Heart left ventricle (tissue), 13 donors: ENCODE measurements around the gene BICDL2.

Source experiments
- CTCF ChIP-seq, 12 donors: fragments of 200-600 bp; sonication (generic) in 4 of 12; IDR thresholded peaks; one replicate each; pipeline versions ENCODE4 v1.5.0 to v1.8.0; 2018 to 2022; ENCODE audit warnings: antibody characterized with exemption in 12 of 12, mild to moderate bottlenecking in 5 of 12
- POLR2A ChIP-seq, 2 donors: fragments of 450-650 bp; IDR thresholded peaks; one replicate each; pipeline ENCODE4 v1.6.1; 2017; ENCODE audit warnings: antibody characterized with exemption in 2 of 2, mild to moderate bottlenecking in 2 of 2, moderate library complexity in 2 of 2
- donor health status: ischemic (EF 13 %, LVEDD 7.1; RV severe dilation, severe dysfunction).
- donor health status: DM: no; HTN: yes; CAD: no.
- donor health status: DM: no; HTN: no; CAD: no.
- donor health status: ischemic (EF 25% LVEDD 6.9; RV normal size, moderate dysfunction).
- donor health status: ischemic (EF 25% LVEDD 5.7; RV mildly dilated, moderate dysfunction).
- donor health status: ischemic (EF 35%, LVEDD 5.7; RV mildly dilated, moderate dysfunction).
- donor health status: nonischemic (EF 11% LVEDD 7.7; RV severe dilation, severe dysfunction).
- donor health status: DM: yes; HTN: yes; CAD: no.
- donor health status: PGD.
- donor health status: ischemic (EF 29% LVEDD 5.4; RV normal size, mild dysfunction).
- donor health status: nonischemic (EF 23%, LVEDD 6.1; RV moderate dilation, normal function).

GRCh38 chr16:3007059-3007956 is 29.4 kb downstream of the BICDL2 start:
- no peak for TF ChIP-seq CTCF (IDR thresholded peaks at IDR 0.05)
- no peak for TF ChIP-seq POLR2A (IDR thresholded peaks at IDR 0.05)
